RWPE2 (cell line): ENCODE data around the gene IL23R.

Experiments used
- ATAC-seq: fragments of 200-7000 bp; cut with Tn5 transposase; 3 replicates; pipeline ENCODE4 v1.9.1; 2021; ENCODE audit warnings: low read depth
- DNase-seq: peaks from one replicate; pipeline ENCODE4 v3.0.0-alpha.2; 2020; ENCODE audit warnings: low spot score
- H3K27ac ChIP-seq: fragments of 450-650 bp; 2 replicates; pipeline ENCODE4 v1.5.1; 2017; ENCODE audit warnings: mild to moderate bottlenecking; ENCODE audit not compliant: poor library complexity, severe bottlenecking
- H3K27me3 ChIP-seq: fragments of 250-450 bp; sonication (Bioruptor Pico); 2 replicates; pipeline ENCODE4 v1.5.1; 2021; ENCODE audit warnings: mild to moderate bottlenecking, moderate library complexity; ENCODE audit not compliant: insufficient read depth, poor library complexity, severe bottlenecking
- H3K36me3 ChIP-seq: fragments of 250-450 bp; sonication (Bioruptor Pico); 2 replicates; pipeline ENCODE4 v1.5.1; 2020; ENCODE audit warnings: low read depth, mild to moderate bottlenecking, moderate library complexity
- H3K4me1 ChIP-seq: fragments of 250-450 bp; sonication (Bioruptor Pico); 2 replicates; pipeline ENCODE4 v1.5.1; 2021; ENCODE audit warnings: mild to moderate bottlenecking, moderate library complexity; ENCODE audit not compliant: insufficient read depth, poor library complexity, severe bottlenecking
- H3K4me3 ChIP-seq: fragments of 250-450 bp; sonication (Bioruptor Pico); 2 replicates; pipeline ENCODE4 v1.5.1; 2021; ENCODE audit warnings: mild to moderate bottlenecking, moderate library complexity; ENCODE audit not compliant: severe bottlenecking
- H3K9me3 ChIP-seq: fragments of 250-450 bp; sonication (Bioruptor Pico); 2 replicates; pipeline ENCODE4 v1.5.1; 2021; ENCODE audit warnings: mild to moderate bottlenecking, moderate library complexity; ENCODE audit not compliant: severe bottlenecking
- CTCF ChIP-seq: fragments of 450-650 bp; IDR thresholded peaks from one replicate; pipeline ENCODE4 v1.5.1; 2017; ENCODE audit warnings: mild to moderate bottlenecking, moderate library complexity; ENCODE audit not compliant: poor library complexity, severe bottlenecking

Gene IL23R

DNA sequence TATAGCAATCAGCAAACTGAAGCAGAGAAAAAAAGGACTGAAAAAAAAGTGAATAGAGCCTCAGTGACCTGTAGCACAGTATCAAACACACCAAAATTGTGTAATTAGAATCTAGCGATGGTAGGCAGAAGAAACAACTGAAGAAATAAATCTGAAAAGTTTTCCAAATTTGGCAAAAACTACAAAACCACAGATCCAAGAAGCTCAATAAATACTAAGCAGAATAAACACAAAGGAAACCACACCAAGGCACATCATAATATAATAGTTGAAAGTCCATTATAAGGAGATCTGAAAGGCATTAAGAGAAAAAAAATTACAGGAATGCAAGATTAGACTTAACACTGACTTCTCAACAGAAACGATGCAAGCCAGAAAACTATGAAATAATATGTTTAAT lies 134.3 kb downstream of the IL23R start:
- no peak overlapping the region for H3K4me3 ChIP-seq
- H3K36me3 ChIP-seq = no peaks in the 10 kb centered on the region
- ATAC-seq (no peak), DNase-seq (no peak)
- no peak for TF ChIP-seq CTCF
- no peak overlapping the region for H3K27ac ChIP-seq
- H3K27me3 ChIP-seq = no peaks in the 10 kb centered on the region
- no peaks in the 10 kb centered on the region for H3K4me1 ChIP-seq
- peaks cover 2% of the 10 kb centered on the region for H3K9me3 ChIP-seq

GRCh38 chr1:67304023-67304422 lies 137.8 kb downstream of the IL23R start:
- Histone ChIP-seq H3K36me3 (no peaks in the 10 kb centered on the region), H3K4me3 (no peak overlapping the region), H3K4me1 (no peaks in the 10 kb centered on the region), H3K9me3 (peaks cover 2% of the 10 kb centered on the region), H3K27ac (no peak overlapping the region), H3K27me3 (no peaks in the 10 kb centered on the region)
- no peak for TF ChIP-seq CTCF
- no peak for ATAC-seq
- no peak for DNase-seq

GRCh38 chr1:67306547-67306946 lies 140.3 kb downstream of the IL23R start:
- H3K27ac ChIP-seq = no peak overlapping the region
- no peak for TF ChIP-seq CTCF
- no peak overlapping the region for H3K4me3 ChIP-seq
- no peaks in the 10 kb centered on the region for H3K36me3 ChIP-seq
- H3K27me3 ChIP-seq = no peaks in the 10 kb centered on the region
- H3K9me3 ChIP-seq = peaks cover 2% of the 10 kb centered on the region
- H3K4me1 ChIP-seq = no peaks in the 10 kb centered on the region
- DNase-seq = no peak
- ATAC-seq = no peak

DNA sequence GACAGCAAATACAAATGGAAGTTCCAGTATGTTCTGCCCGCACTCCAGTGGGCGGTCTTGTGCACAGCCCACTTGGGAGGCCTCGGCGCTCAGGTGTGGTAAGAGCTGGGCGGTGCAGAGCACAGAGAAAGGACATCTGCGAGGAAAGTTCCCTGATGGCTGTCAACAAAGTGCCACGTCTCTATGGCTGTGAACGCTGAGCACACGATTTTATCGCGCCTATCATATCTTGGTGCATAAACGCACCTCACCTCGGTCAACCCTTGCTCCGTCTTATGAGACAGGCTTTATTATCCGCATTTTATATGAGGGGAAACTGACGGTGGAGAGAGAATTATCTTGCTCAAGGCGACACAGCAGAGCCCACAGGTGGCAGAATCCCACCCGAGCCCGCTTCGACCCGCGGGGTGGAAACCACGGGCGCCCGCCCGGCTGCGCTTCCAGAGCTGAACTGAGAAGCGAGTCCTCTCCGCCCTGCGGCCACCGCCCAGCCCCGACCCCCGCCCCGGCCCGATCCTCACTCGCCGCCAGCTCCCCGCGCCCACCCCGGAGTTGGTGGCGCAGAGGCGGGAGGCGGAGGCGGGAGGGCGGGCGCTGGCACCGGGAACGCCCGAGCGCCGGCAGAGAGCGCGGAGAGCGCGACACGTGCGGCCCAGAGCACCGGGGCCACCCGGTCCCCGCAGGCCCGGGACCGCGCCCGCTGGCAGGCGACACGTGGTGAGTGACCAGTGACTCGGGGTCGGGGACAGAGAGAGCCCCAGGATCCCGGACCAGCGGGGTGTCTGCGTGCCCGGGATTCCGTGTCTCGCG lies 141.2 kb downstream of the IL23R start, which contains the start of gene IL12RB2:
IL12RB2 (plus strand) TSS at position 623 of the 810 bp plus-strand sequence. CDS start 12,496 bp downstream, outside the sequence.
- Histone ChIP-seq H3K4me1 (no peaks in the 10 kb centered on the region), H3K4me3 (peak within 1 kb of the TSS; percentile 23), H3K27me3 (no peaks in the 10 kb centered on the region), H3K9me3 (peaks cover 2% of the 10 kb centered on the region), H3K27ac (no peak within 1 kb of the TSS), H3K36me3 (no peaks in the 10 kb centered on the region)
- DNase-seq (no peak), ATAC-seq (peak; percentile 58; the same call in 2 of the 3 replicates)
- no peak for TF ChIP-seq CTCF

- TF ChIP-seq CTCF = no peak
- no peaks in the 10 kb centered on the region for H3K27me3 ChIP-seq
- DNase-seq = no peak
- H3K4me3 ChIP-seq = no peak overlapping the region
- H3K9me3 ChIP-seq = peaks cover 2% of the 10 kb centered on the region
- H3K27ac ChIP-seq = no peak overlapping the region
- ATAC-seq = no peak
- H3K36me3 ChIP-seq = no peaks in the 10 kb centered on the region
- no peaks in the 10 kb centered on the region for H3K4me1 ChIP-seq
Observed at GRCh38 chr1:67308136-67308535, 141.9 kb downstream of the IL23R start.
